Urothelium cell line (cell line): ENCODE measurements around the gene BCDIN3D.
"Not testable (repeated sequence)": the region's sequence is repeated elsewhere in the genome, so short reads cannot be mapped to it uniquely, and the experiment has no call there.

Experiments
- DNase-seq: peaks from one replicate; pipeline ENCODE4 v3.0.0; 2011; ENCODE audit warnings: low spot score, mixed read lengths
- FAIRE-seq: peaks from 2 replicates; lab custom pipeline; 2011; peaks lifted over from hg19 to GRCh38; lab: Jason Lieb, UNC

Gene BCDIN3D, protein sequence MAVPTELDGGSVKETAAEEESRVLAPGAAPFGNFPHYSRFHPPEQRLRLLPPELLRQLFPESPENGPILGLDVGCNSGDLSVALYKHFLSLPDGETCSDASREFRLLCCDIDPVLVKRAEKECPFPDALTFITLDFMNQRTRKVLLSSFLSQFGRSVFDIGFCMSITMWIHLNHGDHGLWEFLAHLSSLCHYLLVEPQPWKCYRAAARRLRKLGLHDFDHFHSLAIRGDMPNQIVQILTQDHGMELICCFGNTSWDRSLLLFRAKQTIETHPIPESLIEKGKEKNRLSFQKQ

DNA sequence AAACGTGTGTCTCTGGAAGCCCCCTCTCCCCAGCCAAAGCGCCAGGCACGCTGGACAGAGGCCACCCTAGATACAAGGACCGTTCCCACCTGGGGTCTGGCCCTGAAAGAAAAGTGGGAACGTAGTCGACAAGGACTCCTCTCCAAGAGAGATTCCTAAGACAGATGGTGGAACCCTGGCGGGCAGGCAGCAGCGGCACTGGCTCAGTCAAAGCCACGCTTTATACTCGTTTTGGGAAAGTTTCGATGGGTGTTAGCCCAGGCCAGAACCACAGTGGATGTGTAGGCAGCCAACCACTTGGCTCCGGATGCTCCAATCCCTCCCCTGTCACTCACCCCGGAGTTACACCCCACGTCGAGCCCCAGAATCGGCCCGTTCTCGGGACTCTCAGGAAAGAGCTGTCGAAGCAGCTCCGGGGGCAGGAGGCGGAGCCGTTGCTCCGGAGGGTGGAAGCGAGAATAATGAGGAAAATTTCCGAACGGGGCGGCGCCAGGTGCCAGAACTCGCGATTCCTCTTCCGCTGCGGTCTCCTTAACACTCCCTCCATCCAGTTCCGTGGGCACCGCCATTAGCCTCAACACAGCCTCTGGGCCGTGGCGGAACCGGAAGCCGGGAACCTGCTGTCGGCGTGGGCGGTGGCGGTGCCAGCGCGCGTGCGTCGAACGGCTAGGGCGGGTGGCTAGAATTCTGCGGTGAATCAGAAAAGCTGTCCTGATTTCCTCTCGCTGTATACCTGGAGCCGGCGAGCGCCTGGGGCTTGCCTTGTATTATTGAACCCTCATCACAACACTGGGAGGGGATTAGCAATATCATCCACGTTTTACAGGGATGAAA is at the start of gene BCDIN3D:
TSS of gene BCDIN3D (minus strand) at position 588 of the 834 bp plus-strand sequence. CDS start at position 569, 19 bp downstream.
- DNase-seq (peak; percentile 94), FAIRE-seq (no peak)

DNA sequence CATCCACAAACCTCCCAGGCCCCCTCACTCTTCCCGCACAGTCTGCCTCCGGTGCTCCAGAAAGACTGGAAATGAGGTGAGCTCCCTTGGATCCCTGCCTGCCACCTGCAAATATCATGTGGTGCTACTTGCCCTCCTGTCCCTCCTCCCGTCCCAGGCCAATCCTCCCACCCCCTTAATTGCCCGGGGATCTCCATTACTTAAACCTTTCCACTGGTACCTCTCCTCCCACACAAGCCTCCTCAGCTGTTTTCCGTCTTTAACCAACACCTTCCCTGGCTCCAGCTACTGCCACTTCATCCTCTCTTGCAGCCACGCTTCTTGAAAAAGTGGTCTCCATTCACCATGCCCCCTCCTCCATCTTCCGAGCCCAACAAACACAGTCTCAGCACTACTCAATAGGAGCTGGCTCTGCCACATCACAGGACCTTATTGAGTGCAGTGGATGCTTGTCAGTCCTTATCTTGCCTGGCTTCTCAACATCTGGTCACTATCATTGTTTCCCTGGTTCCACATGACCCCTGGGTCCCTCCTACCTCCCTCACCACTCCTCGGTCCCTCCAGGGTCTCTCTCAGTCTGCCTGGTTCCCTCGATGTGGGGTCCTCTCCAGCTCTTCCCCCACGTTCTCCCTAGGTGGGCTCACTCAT is 49.3 kb upstream of the BCDIN3D start:
- DNase-seq (no peak), FAIRE-seq (no peak)

DNA sequence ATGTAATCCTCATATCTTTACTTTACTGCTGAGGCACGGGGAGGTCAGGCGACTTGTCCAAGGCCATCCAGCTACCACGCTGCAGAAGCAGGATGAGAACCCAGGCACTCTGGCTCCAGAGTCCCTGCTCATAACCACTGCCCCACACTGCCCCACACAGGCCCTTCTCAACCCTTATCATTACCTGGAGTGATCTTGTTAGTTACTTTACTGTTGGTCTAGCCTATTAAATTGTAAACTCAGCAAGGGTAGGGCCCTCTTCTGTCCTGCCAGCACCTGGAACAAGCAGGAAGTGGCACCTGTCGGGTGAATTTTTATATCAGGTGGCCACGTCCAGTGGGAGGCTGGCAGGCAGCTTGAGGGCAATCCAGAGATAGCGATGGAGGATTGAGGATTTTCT is 48.6 kb upstream of the BCDIN3D start:
- DNase-seq (no peak), FAIRE-seq (no peak)

DNA sequence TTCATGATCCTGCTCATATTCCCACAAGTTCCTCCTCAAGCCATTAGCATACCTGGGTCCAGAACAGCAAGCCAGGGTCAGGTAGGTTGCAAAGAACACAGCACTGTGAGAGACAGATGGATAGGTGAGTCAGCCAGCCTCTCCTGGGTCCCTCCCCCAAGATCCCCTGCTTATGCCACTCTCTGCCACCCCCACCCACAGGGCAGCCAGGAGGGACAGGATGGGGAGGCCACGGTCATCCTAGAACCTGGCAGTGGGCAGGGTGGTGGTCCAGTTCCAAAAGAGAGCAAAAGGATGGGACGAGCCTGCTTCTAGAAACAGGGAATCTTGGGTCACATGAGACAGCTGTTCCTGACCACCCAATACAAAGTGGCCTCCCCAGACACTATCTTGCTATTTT is 48.1 kb upstream of the BCDIN3D start:
- DNase-seq = no peak
- FAIRE-seq = no peak

DNA sequence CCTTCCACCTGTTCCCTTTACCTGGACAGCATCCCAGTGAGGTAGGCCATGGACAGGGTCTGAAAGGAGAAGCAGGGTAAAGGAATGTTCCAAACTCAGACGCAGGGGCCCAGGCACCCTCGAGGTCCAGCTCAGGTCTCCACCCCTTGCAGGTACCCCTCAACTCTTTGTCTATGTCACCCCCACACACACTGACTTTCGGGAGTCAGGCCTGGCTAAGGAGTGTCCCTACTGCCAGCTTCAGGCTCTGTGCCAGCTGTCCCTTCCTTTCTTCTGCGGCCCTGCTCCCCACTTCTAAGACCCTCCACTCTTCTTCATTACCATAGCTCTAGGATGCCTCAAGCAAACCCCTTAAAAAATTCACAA is 47.2 kb upstream of the BCDIN3D start:
- FAIRE-seq = no peak

DNA sequence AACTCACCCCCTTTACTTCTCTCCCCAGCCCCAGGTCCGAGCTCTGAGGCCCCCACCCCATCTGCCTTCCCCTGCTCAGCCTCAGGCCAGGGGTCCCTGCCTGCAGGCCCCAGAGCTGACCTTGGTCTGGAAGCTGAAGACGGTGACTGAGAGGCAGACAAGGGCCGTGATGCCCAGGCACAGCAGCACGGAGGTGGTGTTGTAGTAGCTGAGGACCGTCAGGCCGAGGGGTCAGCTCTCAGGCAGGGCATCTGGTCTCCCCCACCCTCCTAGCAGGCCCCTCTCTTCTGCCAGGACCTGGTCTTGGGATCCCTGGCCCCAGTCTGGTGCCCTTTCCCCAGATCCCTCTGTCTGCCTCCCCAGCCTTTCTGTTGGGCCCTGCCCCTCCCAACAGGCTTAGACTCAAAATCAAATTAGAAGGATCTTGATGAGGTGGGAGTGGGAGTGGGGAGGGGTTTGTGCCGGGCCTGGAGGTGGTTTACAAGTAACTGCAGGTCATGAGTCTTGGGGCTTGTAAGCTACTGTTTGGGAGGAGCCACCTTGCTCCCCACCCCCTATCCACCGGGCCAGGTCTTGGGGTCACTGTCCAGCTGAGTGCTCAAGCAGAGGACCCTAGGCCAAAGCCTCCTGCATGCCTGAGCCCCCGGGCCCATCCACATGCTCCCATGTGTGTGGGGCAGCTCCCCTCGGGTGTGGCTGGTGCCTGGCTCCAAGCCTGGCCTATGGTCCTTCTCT is 46.6 kb upstream of the BCDIN3D start:
- DNase-seq (no peak), FAIRE-seq (no peak)

More for the DNA sequence above, 47.2 kb upstream of the BCDIN3D start:
- no peak for DNase-seq

DNA sequence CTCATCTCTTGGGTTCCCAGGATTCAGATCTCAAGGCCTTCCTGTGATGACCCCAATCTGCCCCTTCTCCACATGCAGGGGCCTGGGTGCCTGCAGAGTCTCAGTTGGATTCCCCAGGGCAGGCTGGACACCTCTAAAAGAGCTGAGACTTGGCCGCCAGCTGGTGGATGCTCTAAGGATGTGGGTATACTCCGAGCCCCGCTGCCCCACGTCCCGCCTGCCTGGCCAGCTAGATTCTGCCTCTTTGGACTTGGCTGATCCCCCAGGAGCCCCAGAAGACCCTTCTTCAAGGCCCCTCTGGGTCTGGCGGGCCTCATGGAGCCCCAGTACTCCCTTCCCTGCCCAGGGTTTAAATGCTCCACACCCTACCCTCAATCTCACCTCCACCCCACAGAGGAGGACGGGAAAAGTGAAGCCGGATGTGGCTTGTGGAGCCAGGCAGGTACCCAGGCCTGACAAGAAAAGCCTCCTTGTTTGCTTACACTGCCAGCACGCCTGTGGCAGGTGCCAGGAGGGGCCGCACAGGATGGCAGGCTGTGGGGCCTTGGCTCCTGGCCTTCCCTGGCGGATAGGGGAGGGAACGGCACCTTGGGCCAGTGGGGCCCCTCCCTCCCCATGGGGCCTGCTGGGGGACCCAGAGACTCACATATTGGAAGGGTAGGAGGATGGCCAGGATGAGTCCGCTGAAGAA is 45.7 kb upstream of the BCDIN3D start:
- no peak for DNase-seq
- no peak for FAIRE-seq

DNA sequence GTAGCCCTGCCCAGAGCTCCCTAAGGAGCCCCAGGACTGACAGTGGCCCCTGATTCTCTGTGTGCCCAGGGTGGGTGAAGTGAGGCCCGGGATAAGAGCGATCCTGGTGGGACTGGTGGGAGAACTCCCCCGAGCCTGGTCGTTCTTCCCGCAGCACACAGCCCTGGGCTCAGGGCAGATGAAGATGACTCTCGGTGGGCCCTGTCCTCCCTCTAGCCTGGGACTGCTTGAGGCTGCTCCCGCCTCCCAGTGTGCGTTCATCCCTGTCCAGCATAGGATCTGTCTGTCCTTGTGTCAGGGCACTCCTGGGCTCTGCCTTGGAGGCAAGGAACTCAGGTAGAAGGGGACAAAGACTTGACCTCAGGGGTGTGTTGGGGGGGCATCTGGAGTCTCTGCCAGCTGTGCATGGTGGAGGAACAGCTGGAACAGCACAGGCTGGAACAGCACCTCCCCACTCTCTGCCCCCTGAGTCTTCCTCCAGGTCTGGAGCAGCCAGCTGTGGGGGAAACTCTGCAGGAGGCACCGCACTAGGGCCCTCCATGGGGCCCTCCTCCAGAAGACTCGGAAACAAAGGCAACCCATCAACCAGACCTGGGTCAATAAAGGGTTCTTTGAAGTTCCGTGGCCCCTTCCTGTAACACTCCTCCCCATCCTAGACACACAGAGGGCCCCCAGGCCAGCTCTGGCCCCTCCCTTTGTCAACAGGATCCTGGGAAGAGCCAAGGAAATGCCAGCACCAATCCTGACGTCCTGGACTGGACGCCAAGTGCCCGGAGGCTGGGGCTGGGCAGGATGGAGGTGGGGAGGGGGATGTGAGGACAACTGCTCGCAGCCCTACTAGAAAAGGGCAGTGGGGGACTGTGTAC is 44.9 kb upstream of the BCDIN3D start:
- FAIRE-seq (no peak), DNase-seq (no peak)

DNA sequence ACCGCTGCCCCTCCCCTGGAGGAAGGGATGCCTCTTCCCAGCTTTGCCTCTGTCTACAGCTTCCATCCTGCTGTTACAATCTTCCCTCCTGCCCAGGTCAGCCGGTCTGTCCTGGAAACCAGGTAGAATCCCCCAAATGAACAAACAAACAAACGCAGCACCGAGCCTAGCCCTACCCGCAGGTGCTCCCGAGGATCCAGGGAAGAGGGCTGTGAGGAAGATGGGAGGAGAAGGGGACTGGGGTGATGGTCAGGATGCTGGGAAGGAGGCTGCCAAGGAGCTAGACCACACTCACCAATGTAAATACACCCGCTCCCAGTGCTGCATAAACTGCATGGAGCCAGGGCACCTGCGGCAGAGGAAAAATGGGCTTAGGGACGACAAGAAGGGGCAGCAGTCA is 44.2 kb upstream of the BCDIN3D start:
- DNase-seq = no peak
- FAIRE-seq = no peak

DNA sequence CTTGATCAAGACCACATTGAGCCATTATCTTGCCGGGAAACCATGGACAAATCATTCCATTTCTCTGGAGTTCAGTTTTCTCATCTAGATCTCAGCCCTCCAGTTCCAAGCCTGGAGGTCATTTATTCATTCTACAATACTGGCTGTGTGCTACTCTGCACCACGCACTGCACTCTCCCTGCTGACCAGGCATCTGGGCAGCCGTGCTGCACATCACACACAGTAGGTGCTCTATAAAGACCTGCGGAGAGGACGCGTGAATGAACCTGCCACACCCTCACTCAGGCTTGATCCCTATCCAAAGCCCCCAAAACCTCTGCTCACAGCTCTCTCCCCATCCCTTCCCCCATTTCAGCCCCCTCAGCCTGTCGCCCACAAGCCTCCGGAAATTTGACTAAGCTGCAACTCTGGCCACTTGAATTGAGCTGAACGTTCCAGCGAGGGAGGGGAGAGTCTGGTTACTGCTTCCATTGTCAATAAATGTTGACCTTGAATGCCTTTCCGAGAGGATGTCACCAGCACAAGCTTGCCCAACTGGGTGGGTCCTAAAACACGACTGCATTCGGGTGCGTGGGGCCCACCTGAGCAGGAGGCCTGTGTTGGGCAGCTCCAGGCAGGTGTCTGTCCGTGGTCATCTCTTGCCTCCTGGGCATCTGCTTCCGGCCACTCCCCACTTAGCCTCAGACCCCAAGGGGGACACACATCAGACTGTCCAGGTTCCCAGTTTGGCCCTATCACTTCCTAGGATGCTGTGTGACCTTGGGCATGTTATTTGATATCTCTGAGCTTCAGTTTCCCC is 43.0 kb upstream of the BCDIN3D start:
- DNase-seq (no peak), FAIRE-seq (no peak)

DNA sequence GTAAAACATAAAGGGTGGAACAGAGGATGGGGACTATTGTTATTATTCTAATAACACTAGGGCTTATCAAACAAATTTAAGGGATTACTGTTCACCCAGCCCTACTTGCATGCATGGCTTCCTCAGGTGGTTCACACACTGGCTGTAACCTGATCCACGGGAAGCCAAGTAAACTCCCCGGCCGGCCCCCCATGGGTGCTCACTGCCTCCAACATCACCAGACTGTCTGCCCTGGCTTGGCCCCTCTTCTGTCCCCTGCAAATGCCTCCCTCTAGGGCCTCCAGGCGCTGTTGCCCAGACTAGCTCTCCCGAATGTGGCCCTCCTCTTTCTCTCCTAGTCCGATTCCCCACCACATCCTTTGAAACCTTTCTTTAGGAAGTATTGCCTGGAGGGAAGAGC is 42.2 kb upstream of the BCDIN3D start:
- DNase-seq (no peak), FAIRE-seq (no peak)

DNA sequence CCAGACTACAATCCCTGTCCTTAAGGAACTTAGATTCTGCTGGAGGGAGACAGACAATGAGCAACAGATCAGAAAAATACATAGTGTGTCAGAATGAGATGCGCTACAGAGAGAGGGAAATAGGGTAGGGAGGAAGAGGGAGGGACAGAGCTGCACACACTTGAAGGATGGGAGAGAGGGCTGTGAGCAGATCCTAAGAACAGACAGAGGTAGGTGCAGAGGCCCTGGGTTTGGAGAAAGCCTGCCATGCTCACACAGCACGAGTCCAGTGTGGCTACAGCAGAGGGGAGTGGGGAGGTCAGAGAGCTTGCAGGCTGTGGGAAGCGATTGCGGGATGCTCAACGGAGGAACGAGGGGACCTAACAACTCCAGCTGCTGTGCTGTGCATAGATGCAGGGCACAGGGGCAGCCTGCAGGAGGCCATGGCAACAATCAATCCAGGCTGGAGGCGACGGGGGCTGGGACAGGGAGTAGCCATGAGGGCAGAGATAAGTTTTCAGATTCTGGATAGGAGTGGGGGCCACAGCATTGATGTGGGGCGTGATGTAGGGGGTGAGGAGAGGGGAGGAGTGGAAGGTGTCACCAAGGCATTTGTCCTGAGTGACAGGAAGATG is 40.1 kb upstream of the BCDIN3D start:
- no peak for FAIRE-seq
- no peak for DNase-seq

DNA sequence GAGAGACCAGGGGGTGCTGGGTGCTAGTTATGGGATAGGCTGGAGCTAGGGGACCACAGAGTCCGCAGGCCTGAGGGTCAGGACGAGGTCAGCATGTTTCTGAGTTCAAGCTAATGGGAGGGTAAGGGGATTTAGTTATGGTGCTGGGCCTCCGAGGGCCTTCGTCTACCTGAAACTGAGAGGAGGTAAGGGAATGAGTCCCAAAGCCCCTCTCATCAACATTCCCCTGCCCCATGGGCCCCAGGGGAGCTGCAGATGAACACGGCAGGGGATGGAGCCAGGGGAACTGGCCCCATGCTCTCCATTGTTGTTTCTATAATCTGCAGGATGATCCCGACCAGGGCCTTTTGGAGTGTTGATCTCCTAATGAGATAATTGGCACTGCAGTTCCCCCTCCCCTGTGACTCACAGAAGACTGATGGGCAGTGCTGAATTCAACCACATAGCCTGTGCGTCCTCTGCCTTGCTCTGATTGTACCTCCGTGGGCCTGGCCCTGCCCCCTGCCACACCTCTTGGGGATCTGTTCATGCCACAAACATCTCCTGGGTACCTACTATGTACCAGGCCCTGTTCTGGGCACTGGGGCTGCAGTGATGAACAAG is 39.4 kb upstream of the BCDIN3D start:
- FAIRE-seq (no peak), DNase-seq (no peak)

DNA sequence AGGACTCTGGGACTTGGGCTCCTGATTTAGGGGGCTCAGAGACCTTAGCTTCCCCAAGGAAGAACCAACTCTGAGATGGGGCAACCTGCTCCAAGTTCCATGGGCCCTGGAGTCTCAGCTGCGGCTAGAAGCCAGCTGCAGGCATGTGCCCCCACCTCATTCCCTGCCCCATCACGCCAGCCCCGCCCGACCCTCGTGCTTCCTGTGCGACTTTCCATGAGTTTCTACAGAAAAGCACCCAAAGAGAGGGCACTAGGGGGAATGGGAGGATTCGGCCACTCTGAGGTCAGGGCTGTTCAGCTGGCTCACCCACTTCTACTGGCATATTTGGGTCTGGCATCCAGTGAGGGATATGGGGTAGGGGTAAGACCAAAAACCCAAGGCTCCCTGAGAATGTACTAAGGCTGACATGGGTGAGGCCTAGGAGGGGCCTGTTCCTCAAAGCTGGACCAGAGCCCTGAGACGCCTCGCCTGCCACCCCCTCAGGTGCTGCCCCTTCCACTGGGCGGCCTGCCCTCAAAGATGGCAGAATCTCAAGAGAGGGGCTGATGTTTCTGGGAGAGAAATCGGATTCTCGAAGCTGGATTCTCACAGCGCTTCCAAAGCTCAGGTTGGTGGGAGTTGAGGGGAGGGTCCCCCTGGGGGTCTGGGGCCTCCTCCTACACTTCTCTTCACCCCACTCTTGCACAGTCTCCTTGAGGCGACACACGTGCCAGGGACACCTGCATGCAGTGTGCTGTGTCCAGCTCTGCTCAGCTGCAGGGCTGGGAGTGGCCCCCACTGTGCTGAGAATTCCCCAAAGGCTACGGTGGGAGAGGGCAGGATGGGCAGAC is 38.7 kb upstream of the BCDIN3D start:
- no peak for FAIRE-seq

DNA sequence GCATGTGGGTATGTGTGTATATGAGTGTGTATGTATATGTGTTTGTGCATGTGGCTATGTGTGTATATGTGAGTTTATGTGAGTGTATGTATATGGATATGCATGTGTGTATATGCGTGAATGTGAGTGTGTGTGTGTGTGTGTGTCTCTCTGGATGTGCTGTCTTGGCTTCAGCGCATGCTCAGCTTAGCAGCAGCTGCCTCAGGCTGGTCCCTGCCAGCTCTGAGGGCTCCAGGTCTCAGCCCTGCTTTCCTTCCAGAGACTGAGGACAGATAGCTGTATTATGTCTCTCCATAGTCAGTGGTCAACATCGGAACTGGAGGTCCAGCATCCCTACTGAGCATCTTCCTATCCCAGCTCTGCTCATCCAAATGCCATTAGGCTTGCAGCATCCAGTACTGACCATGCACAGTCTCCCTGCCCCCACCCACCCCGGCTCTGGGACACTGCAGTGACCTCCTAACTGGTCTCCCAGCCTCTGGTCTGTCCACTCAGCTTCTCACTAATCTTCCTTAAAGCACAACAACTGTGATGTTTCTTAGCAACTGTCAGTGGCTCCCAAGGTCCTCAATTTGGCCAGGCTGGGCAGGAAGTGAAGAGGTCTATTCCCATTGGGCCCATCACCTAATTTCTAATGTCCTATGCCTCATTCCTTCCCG is 38.0 kb upstream of the BCDIN3D start:
- no peak for FAIRE-seq

More for the DNA sequence above, 38.7 kb upstream of the BCDIN3D start:
- no peak for DNase-seq

DNA sequence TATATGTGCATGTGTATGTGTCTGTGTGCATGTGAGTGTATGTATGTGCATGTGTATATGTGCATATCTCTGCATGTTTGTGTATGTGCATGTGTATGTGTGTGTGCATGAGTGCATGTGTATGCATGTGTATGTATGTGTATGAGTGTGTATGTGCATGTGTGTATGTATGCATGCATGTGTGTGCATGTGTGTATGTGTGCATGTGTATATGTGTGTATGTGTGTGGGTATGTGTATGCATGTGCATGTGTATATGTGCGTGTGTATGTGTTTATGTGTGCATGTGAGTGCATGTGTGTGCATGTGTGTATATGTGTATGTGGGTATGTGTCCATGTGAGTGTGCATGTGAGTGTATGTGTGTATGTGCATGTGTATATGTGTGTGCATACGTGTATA is 36.2 kb upstream of the BCDIN3D start:
- DNase-seq = not testable (repeated sequence)
- peak; percentile 99 for FAIRE-seq

More for the DNA sequence above, 38.0 kb upstream of the BCDIN3D start:
- DNase-seq = no peak
